SKM-1 (cell line): Measurements from ENCODE around the gene CDKN2A.

Source experiments
- DNase-seq: peaks from one replicate; lab custom pipeline; 2025; ENCODE audit not compliant: unreplicated experiment; lab: John Stamatoyannopoulos, UW

CDKN2A gene

GRCh38 chr9:21993893-21994555, at the start of gene CDKN2A:
CDKN2A (minus strand) TSS chr9:21994392.
- DNase-seq = peak; percentile 57

DNA sequence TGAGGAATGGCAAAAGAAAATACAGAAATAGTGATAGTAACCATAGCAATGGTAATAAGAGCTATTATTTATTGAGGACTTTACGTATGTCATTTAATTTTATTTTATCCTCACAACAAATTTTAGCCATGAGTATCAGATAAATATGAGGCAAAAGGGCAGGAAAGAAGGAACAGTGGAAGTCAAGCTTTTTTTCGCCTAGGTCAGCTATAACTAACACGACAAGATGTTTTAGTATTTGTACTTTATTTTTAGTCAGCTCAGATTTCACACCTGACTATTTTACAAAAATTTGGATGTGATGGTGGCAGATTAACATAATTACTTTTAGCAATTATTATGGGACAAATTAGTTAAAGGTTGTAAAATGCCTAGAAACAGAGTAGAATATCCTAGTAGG, 49.7 kb upstream of the CDKN2A start:
- no peak for DNase-seq

- no peak for DNase-seq
Observed at GRCh38 chr9:22041775-22042174, 47.6 kb upstream of the CDKN2A start.

- no peak for DNase-seq
Observed at GRCh38 chr9:22041344-22041743, 47.2 kb upstream of the CDKN2A start.

GRCh38 chr9:22040760-22041159, 46.6 kb upstream of the CDKN2A start:
- no peak for DNase-seq

DNA sequence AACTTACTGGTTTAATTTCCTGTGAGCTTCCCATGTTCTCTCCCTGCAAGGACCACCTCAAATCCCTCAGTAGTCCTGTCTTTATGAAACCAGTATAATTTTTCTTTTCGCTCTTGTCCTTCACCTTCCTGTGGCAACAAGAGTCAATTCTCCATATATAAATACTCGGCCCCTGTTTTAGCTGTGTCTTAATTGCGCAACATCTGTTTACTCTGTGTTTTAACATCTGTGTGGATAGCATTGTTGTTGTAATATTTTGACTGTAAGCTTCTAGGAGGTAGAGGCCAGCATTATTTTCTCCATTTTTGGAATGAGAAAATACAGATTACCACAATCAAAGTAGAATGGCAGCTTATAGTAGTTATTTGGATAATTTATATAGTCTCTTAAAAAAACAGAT, 45.1 kb upstream of the CDKN2A start:
- no peak for DNase-seq

- peak; percentile 19 for DNase-seq
Observed at GRCh38 chr9:22037954-22038690, 43.9 kb upstream of the CDKN2A start.

DNA sequence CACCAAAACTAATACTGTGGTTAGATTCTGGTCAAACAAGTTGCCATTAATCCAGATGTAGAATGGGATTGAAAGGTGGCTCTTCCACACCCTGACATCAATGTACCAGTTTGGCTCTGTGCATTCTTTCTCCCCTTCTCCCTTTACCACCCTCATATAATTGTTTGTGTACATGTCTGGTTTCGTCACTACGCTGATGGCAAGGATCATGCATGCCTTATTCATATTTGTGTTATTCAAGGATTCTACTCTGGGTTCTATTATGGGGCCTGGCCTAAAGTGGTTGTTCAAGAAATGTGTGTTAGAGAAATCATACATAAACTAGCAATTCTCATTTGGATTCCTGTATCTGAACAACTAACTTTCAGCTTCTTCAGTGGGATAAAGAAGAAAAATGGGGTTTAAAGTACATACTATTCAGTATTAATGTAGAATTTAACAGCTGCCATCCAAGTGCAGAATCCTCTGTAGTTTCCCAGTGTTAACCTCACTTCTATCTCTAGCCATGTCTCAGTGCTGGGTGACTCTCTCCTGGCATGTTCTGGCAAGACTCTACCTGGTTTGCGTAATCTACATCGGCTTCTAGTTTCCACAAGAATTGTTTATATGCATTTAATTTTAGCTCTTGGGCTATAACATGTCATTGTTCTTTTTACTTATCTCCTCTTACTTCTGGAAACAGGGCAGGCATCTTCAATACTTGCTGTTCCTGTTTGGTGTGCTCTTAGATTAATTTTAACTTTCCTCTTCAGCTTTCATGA, 42.9 kb upstream of the CDKN2A start:
- DNase-seq = no peak

DNA sequence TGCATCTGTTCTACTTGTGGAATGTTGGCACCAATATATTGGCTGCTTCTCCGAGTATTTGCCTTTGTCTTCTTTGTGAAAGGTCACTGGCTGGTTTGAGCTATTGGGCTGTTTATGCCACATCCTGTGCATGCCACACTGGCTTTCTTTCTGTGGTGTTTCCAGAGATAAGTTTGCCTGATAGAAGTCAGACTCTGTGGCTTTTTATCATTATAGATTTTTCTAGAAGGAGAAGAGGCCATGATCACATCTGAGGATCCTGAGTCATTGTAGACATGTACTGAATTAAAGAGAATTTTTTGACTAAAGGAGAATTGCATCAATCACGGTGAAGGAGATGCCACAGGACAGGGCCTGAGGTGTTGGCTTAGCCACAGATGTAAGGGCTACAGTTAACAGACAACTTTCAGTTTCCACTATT, 41.4 kb upstream of the CDKN2A start:
- no peak for DNase-seq

- DNase-seq = no peak
Observed at GRCh38 chr9:22033012-22033630, 38.9 kb upstream of the CDKN2A start.

DNA sequence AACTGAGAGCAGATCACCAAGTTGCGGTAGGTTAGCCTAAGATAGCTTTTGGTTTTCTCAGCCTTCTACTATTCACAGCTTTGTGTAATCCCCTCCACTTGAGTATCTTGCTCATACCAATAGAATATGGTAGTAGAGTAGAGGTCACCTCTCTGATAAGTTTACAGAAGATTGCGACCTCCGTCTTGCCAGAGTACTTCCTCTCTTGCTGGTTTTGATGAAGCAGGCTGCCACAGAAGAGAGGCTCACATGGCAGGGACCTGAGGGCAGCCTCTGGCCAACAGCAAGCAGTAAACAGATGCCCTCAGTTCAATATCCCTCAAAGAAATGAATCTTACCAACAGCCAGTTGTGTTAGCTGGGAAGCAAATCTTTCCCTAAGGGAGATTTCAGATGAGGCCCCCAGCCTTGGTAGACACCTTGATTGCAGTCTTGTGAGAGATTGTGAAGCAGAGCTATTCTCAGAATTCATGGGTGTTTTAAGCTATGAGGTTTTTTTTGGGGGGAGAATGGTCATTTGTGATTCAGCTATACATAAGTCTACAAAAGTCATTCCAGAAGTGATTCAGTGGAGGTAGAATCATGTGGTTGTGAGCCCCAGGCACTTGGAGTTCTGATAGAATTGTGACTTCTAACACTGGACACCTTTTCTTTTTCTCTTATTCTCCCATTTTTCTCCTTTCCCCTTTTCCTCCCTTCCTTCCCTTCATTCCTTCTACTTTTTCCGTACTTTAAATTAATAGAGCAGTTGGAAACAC, 37.6 kb upstream of the CDKN2A start:
- DNase-seq = peak; percentile 36

DNA sequence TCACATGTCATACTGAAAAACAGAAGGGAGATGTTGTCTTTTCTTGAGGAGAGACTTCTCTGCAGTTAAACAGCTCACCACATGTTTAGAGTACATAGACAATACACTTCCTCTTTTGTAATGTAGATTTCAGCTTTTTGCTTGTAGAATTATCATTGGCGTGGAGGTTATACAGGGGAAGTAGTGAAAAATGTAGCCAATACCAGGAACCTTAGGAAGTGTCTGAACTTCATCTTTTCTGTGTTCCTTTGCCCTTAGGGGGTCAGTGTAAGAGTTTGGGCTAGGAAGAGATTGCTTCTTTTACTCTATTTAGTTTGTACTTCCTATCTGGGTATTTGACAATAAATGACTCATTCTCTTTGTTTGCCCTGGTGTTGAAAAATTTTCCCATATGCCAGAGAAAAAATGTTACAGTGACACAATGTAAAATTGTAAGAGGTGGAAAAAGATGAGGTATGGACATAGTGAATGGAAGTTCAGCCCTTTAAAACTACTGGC, 36.0 kb upstream of the CDKN2A start:
- peak; percentile 95 for DNase-seq

- no peak for DNase-seq
Observed at GRCh38 chr9:22029231-22029630, 35.0 kb upstream of the CDKN2A start.

DNA sequence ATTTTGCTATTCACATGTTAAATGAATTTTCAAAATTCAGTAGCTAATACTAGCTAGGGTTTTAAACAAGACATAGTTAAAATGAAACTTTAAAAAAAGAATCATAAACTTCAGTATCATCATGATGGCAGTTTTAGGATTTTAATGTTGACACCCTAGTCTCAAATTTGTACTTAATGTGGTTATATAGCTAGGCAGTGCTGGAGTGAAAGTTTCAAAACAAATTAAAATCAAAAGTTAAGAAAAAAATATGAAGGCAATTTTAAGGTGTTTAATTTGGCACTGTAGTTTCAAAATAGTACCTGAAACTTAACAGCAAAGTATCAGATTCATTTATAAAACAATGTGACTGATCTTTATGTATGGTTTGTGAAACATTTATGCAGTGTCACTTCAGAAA, 34.2 kb upstream of the CDKN2A start:
- no peak for DNase-seq

DNA sequence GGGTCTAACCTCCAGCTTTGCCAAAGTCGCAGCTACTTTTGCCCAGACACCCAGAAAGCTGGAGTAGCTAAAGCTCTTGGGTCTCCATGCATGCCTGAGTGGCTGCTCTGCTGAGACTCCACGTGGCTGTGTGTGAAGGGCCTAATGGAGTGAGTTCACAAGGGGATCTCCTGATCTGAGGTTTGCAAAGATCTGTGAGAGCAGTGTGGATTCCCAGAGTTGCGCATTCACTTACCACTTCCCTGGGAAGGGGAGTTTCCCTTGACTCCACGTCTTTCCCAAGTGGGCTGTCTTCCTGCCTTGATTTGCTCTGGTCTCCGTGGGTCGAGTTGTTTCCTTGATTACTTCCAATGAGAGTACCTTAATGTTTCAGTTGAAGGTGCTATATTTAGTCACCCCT, 32.5 kb upstream of the CDKN2A start:
- no peak for DNase-seq

- no peak for DNase-seq
Observed at GRCh38 chr9:22022396-22022795, 28.2 kb upstream of the CDKN2A start.

GRCh38 chr9:22010866-22011625, 16.9 kb upstream of the CDKN2A start:
- no peak for DNase-seq

DNA sequence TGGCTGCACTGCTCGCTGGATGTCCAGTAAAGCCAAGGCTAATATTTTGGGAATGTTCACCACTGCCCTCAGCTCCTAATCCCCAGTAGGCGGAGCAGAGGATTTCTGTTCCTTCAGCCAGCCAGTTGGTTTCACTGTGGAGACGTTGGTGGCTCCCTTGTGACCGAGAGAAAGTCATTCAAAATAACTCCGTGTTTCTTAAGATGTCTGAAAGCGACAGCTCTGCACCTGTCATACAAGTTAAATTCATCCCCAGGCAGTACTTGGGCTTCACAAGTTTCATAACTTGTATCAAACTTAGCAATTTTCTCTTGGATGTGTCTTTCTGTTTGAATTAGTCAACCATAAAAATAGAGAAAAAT, 15.3 kb upstream of the CDKN2A start:
- DNase-seq = no peak

- DNase-seq = no peak
Observed at GRCh38 chr9:22008717-22009505, 14.7 kb upstream of the CDKN2A start, which contains the start of gene CDKN2B. CDKN2B (minus strand) TSS chr9:22009305; CDS start chr9:22008953, 352 bp downstream.
